ENCODE data around the gene FTCDNL1. TPM values are rescaled to one million over a fixed set of nuclear protein-coding genes. Genes with fewer than 3 reads are reported as not detected.

FTCDNL1 gene
- total RNA-seq, 2 donors from 2014 or later: 1.3 to 2.4 TPM

DNA sequence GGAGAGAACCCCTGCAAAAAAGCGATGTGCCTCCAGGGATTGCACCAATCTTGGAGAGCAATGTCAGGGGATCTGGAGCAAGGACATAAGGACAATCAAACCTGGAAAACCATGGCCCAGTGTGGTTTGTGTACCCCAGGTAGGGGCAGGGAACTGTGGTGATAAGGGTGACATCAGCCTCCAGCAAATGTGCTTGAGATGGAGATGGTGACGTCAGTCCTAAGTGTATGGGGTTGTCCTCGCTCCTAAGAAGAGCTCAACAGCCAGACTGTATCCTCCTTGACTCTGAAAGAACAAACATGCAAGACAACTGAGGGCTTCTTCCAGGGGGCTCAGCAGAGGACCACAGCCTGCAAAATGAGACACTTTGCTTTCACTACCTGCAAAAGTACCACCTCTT lies 71.4 kb downstream of the FTCDNL1 start:
- Mint-ChIP-seq H3K9me3 (no peaks in the 10 kb centered on the region), H3K27me3 (no peaks in the 10 kb centered on the region), H3K27ac (no peak overlapping the region), H3K36me3 (ENCODE audit: low read depth) (no peaks in the 10 kb centered on the region), H3K4me1 (no peaks in the 10 kb centered on the region), H3K4me3 (no peak overlapping the region)
- ATAC-seq (replicated peaks): no peak

DNA sequence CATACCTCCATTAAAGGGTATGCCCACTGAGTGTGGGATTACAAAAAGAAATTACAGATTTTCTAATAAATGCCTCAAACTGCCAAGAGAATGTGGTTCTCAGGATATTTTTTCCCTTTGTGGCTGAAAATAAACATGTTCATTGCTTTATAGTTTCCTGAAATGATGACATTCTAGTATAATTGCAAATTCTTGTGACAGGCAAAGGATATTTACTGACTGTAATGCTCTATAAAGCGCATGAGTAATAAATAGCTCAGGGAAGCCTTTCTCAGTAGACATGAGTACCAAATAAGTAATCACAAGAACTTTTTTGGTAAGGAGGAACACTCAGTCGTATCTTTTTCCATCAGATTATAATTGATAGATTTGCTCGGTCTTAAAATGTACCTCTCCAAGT lies 72.3 kb downstream of the FTCDNL1 start:
- Mint-ChIP-seq H3K4me3 (no peak overlapping the region), H3K27ac (no peak overlapping the region), H3K36me3 (ENCODE audit: low read depth) (no peaks in the 10 kb centered on the region), H3K4me1 (no peaks in the 10 kb centered on the region), H3K9me3 (no peaks in the 10 kb centered on the region), H3K27me3 (no peaks in the 10 kb centered on the region)
- ATAC-seq (replicated peaks): no peak

DNA sequence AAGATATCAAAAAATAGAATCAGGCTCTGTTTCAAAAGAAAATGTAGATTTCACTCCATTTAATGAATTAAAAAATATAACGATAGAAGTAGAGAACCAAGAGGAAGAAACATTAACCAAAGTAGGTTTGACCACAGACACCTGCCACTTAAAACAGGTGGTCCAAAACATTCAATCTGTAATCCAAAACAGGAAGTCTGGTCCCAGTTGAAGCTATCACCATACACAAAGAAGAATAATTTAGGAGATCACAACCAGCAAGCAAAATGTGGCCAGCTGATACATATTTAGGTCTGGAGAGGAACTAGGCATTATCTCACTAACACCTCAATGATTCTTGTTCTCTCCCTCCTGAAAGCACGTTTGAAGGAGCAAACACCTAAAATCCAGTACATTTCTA lies 73.1 kb downstream of the FTCDNL1 start:
- Mint-ChIP-seq H3K9me3 (no peaks in the 10 kb centered on the region), H3K4me3 (no peak overlapping the region), H3K27ac (no peak overlapping the region), H3K27me3 (no peaks in the 10 kb centered on the region), H3K36me3 (ENCODE audit: low read depth) (no peaks in the 10 kb centered on the region), H3K4me1 (no peaks in the 10 kb centered on the region)
- no peak for ATAC-seq (replicated peaks)

DNA sequence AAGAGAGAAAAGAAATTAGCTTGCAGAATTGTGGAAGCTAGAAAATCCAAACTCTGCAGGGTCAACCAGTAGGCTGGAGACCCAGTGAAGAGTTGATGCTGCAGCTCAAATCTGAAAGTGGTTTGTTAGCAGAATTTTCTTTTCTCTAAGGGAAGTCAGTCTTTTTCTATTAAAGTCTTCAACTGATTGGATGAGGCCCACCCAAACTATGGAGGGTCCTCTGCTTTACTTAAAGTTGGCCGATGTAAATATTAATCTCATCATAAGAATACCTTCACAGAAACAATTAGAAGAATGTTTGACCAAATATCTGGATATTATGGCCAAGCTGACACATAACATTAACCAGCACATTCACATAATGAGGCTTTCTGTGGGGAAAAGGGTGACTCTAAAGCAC lies 73.7 kb downstream of the FTCDNL1 start:
- H3K4me3 Mint-ChIP-seq: no peak overlapping the region
- no peaks in the 10 kb centered on the region for H3K4me1 Mint-ChIP-seq
- no peak for ATAC-seq (replicated peaks)
- no peaks in the 10 kb centered on the region for H3K9me3 Mint-ChIP-seq
- no peaks in the 10 kb centered on the region for H3K36me3 Mint-ChIP-seq (ENCODE audit: low read depth)
- no peaks in the 10 kb centered on the region for H3K27me3 Mint-ChIP-seq
- no peak overlapping the region for H3K27ac Mint-ChIP-seq

DNA sequence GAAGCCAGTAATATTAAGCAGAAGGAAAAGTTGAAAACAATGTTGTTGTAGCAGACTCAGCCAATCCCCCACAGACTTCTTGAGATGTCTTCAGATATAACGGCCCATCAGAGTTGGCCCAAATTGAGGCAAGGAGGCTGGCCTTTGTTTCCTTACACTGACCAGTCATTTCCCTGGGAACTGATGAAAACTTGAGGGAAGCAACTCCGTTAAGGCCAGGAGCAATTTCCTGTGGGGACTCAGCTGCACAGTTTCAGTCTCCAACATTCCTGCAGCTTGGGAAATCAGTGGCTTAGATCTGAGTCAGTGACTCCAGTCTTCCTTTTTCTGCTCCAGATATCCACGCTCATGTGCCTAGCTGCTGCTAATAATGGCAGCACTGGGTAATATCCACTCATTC lies 75.7 kb downstream of the FTCDNL1 start:
- no peaks in the 10 kb centered on the region for H3K4me1 Mint-ChIP-seq
- no peaks in the 10 kb centered on the region for H3K27me3 Mint-ChIP-seq
- no peaks in the 10 kb centered on the region for H3K9me3 Mint-ChIP-seq
- no peak for ATAC-seq (replicated peaks)
- H3K27ac Mint-ChIP-seq: no peak overlapping the region
- no peaks in the 10 kb centered on the region for H3K36me3 Mint-ChIP-seq (ENCODE audit: low read depth)
- H3K4me3 Mint-ChIP-seq: no peak overlapping the region

DNA sequence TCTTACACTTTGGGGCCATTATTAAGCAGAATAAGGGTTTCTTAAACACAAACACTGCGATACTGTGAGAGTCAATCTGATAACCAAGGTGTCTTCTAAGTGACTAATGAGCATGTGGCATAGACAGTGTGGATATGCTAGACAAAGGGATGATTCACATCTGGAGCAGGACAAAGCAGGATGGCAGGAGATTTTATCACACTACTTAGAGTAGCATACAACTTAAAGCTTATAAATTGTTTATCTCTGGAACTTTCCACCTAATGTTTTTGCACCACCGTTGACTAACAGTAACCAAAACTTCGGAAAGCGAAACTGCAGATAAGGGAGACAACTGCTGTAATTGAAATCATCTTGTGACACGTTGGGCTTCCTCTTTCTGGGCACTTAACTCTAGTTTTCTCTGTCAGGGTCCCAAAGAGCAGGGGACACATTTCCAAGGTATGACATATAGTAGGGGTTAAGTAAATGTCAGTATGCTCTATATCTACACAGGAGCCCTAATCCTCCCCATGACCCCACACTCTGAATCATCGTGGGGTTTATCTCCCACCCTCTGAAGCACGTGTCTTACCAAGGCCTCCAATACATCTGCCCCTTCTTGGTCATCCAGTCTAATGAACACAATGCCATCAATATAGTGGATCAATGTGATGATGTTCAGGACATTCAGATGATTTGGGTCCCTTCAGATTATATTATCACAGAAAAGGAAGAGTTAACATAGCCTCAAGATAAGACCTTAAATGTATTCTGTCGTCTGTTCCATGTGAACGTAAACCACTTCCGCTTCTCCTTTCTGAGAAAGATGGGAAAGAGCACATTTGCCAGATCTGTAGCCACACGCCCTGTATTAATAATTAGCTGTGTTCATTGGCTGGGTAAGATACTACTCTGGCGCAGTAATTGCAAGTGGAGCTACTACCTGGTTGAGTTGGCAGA lies 78.7 kb downstream of the FTCDNL1 start:
- ATAC-seq (replicated peaks): no peak

DNA sequence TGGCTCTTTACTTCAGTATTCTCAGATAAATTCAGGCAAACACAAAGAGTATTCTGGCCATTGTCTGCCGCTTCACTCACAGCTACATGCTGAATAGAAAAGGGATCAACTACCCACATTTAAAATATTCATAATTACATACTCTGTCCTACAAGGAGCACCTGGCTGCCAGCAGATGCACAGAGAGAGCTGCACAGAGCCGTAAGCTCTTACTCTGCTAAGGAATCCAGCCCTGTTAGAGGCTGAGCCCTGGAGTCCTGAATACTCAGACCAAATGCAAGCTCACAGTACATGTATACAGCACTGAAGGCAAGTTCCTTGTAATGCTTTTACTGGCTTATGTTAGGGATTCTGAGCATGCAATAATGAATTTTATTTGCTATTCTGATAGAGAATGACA lies 80.3 kb downstream of the FTCDNL1 start:
- no peaks in the 10 kb centered on the region for H3K36me3 Mint-ChIP-seq (ENCODE audit: low read depth)
- no peak overlapping the region for H3K27ac Mint-ChIP-seq
- no peaks in the 10 kb centered on the region for H3K9me3 Mint-ChIP-seq
- ATAC-seq (replicated peaks): no peak
- no peak overlapping the region for H3K4me3 Mint-ChIP-seq
- no peaks in the 10 kb centered on the region for H3K27me3 Mint-ChIP-seq
- no peaks in the 10 kb centered on the region for H3K4me1 Mint-ChIP-seq

More for the DNA sequence above, 78.7 kb downstream of the FTCDNL1 start:
- no peaks in the 10 kb centered on the region for H3K9me3 Mint-ChIP-seq
- no peak overlapping the region for H3K27ac Mint-ChIP-seq
- no peaks in the 10 kb centered on the region for H3K36me3 Mint-ChIP-seq (ENCODE audit: low read depth)
- no peaks in the 10 kb centered on the region for H3K27me3 Mint-ChIP-seq
- no peak overlapping the region for H3K4me3 Mint-ChIP-seq
- H3K4me1 Mint-ChIP-seq: no peaks in the 10 kb centered on the region

DNA sequence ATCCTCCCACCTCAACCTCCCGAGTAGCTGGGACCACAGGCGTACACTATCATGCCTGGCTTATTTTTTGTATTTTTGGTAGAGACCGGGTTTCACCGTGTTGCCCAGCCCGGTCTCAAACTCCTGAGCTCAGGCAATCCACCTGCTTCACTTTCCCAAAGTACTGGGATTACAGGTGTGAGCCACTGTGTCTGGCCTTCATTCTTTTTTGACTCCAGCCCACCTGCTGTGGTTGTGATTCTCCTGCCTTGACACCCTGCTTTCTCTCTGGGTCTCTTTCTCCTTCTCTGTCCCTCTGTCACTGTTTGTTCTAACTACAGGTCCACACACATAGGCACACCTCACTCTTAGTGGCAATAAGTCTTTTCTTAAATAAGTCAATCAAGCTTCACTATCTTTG lies 85.3 kb downstream of the FTCDNL1 start:
- Mint-ChIP-seq H3K4me1 (no peaks in the 10 kb centered on the region), H3K27ac (no peak overlapping the region), H3K36me3 (ENCODE audit: low read depth) (no peaks in the 10 kb centered on the region), H3K9me3 (no peaks in the 10 kb centered on the region), H3K27me3 (no peaks in the 10 kb centered on the region), H3K4me3 (no peak overlapping the region)
- no peak for ATAC-seq (replicated peaks)

DNA sequence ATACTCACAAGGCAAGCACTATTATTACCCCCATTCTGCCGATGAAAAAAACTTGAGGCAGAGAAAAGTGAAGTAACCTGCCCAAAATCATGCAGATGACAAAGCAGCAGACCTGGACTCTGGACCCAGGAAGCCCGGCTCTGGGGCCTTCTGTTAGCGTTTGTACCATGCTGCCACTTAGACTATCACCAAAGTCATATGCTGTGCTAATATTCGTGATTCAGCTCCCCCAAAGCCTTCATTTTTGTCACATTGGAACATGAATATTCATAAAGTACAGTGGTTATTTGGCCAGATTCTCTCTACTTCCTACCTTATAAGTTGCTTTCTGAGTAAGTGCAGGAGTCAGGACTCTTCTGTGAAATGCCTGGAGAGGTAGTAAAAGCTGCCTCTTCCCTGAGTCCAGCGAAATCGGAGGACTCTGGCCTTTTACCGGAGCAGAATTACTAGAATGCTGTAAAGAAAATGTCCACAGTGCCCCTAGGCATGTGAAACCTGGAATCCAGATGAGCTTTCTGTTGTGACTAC lies 86.7 kb downstream of the FTCDNL1 start:
- Mint-ChIP-seq H3K4me1 (no peaks in the 10 kb centered on the region), H3K36me3 (ENCODE audit: low read depth) (no peaks in the 10 kb centered on the region), H3K27me3 (no peaks in the 10 kb centered on the region), H3K9me3 (no peaks in the 10 kb centered on the region), H3K27ac (no peak overlapping the region), H3K4me3 (no peak overlapping the region)
- no peak for ATAC-seq (replicated peaks)

DNA sequence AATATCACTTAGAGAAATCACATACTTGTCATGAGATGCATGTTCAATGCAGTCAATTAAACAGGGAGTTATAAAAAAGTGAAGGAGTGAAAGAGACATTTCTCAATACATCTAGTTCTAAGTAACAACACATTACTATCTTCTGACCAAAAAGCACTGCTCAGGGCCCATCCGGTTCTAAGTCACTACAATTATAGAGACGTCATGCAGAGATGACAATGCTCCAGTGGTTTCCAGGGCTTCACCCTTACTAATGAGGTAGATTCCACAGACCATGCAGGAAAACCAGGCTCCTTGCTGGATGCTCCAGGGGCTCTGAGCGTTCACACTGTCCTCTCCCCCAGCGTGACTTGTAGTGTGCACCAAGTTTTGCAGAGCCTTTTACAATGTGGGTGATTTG lies 88.0 kb downstream of the FTCDNL1 start:
- Mint-ChIP-seq H3K36me3 (ENCODE audit: low read depth) (no peaks in the 10 kb centered on the region), H3K9me3 (no peaks in the 10 kb centered on the region), H3K27me3 (no peaks in the 10 kb centered on the region), H3K4me3 (no peak overlapping the region), H3K4me1 (no peaks in the 10 kb centered on the region), H3K27ac (no peak overlapping the region)
- no peak for ATAC-seq (replicated peaks)

DNA sequence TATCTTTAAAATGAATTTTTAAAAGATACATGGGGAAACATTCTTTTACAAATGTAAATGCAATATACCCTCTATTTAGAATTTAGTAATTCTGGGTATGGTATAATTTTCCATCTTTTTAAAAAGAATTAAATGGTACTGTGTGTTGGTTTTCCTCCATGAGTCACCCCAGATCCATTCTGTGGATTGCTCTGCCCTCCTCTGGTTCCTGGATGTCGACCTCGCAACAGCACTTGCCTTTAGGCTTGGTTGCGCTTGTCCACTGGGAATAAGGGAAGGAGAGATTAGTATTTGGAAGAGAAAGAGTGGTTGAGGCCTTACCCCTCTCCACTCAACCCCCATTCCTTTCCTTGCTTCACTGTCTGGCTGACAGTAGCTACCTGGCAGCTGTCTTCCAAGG lies 90.4 kb downstream of the FTCDNL1 start:
- ATAC-seq (replicated peaks): no peak
- Mint-ChIP-seq H3K9me3 (no peaks in the 10 kb centered on the region), H3K4me1 (no peaks in the 10 kb centered on the region), H3K27ac (no peak overlapping the region), H3K36me3 (ENCODE audit: low read depth) (no peaks in the 10 kb centered on the region), H3K27me3 (peaks cover 9% of the 10 kb centered on the region), H3K4me3 (no peak overlapping the region)

DNA sequence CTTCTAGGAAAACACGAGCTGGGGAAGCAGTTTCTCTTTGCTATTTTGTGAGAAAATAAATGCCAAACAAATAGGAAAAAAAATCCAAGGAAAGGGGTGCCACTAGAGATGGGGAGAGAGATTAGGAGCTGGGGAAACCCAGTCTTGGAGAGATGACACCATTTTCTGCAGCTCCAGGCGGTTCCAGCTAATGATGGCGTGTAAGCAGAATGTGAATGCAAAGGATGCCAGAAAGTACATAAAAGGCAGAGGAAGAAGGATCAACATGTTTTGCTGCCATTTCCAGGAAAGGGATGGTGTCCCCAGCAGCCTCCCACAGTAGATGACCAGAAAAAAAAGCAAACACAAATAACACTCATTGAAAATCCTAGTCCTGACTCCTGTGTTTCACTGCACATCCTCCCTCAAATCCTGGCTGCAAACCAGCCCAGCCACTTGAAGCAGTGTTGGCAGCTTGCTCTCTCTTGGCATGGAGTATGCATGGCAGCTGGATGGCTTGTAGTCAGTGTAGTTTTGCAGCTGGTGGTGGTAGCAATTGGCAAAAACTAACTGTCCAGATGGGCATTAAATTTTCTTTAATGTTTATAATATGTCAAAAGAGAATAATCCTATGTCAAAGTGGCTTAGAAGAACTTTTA lies 93.6 kb downstream of the FTCDNL1 start:
- Mint-ChIP-seq H3K36me3 (ENCODE audit: low read depth) (no peaks in the 10 kb centered on the region), H3K27ac (no peak overlapping the region), H3K4me1 (no peaks in the 10 kb centered on the region), H3K9me3 (peaks cover 5% of the 10 kb centered on the region), H3K27me3 (peaks cover 9% of the 10 kb centered on the region), H3K4me3 (no peak overlapping the region)
- ATAC-seq (replicated peaks): no peak

DNA sequence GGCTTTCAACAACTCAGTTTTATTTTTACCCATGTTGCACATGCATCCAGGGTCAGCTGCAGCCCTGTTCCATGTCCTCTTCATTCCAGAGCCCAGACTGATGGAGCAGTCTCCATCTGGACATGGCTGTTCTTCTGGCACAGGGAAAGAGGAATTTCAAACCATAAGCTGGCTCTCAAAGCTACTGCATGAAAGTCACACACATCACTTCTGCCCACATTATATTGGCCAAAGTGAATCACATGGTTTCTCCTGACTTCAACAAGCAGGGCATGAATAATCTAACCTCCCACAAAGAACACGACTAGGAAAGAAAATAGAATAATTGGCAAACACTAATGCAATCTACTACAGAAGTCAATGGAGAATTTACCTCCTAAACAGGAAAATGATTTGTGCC lies 94.2 kb downstream of the FTCDNL1 start:
- Mint-ChIP-seq H3K4me3 (no peak overlapping the region), H3K36me3 (ENCODE audit: low read depth) (no peaks in the 10 kb centered on the region), H3K9me3 (peaks cover 5% of the 10 kb centered on the region), H3K27ac (no peak overlapping the region), H3K27me3 (peaks cover 9% of the 10 kb centered on the region), H3K4me1 (no peaks in the 10 kb centered on the region)
- no peak for ATAC-seq (replicated peaks)

DNA sequence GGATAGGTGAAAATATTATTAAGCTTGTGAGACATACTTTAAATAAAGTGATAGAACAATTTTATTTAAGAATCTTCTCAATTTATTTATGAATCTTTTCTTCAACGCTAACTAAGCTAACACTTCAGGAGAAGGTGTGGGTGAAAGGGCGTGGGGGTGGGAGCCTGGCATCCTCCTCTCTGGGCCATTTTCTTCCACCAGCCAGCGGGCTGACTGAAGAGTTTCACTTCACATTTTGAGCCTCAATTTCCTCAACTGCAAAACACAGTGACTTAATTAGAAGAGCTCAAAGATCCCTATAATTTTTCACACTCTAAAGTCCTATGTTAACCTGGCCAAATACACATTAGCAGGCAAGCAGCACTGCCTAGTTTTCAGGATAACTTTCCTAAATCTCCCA lies 94.8 kb downstream of the FTCDNL1 start:
- H3K27ac Mint-ChIP-seq: no peak overlapping the region
- no peaks in the 10 kb centered on the region for H3K36me3 Mint-ChIP-seq (ENCODE audit: low read depth)
- H3K4me1 Mint-ChIP-seq: no peaks in the 10 kb centered on the region
- ATAC-seq (replicated peaks): no peak
- no peak overlapping the region for H3K4me3 Mint-ChIP-seq
- H3K9me3 Mint-ChIP-seq: peaks cover 5% of the 10 kb centered on the region
- peaks cover 9% of the 10 kb centered on the region for H3K27me3 Mint-ChIP-seq

DNA sequence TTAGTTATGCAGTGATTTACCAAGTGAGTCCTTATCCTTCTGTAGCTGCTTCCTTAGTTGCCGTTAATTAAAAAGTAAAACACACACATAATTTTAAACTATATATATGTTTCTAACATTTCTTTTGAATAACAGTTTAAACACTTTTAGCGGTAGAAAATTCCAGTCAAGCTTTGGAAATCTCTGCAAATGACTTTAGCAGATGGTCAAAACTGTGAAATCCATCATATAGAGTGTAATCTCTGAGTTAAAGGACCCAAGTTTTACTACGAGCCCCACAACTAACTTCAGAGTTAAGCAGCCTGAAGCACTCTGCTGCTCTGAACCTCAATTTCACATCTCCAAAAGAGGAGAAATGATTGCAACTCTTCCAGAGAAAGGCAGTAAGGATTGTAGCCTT lies 96.2 kb downstream of the FTCDNL1 start:
- Mint-ChIP-seq H3K9me3 (peaks cover 5% of the 10 kb centered on the region), H3K27ac (no peak overlapping the region), H3K4me3 (no peak overlapping the region), H3K27me3 (peaks cover 13% of the 10 kb centered on the region), H3K4me1 (no peaks in the 10 kb centered on the region), H3K36me3 (ENCODE audit: low read depth) (no peaks in the 10 kb centered on the region)
- no peak for ATAC-seq (replicated peaks)
